ENCODE results near the gene HOGA1.
"Not testable (repeated sequence)": the region's sequence is repeated elsewhere in the genome, so short reads cannot be mapped to it uniquely, and the experiment has no call there.

Gene HOGA1

DNA sequence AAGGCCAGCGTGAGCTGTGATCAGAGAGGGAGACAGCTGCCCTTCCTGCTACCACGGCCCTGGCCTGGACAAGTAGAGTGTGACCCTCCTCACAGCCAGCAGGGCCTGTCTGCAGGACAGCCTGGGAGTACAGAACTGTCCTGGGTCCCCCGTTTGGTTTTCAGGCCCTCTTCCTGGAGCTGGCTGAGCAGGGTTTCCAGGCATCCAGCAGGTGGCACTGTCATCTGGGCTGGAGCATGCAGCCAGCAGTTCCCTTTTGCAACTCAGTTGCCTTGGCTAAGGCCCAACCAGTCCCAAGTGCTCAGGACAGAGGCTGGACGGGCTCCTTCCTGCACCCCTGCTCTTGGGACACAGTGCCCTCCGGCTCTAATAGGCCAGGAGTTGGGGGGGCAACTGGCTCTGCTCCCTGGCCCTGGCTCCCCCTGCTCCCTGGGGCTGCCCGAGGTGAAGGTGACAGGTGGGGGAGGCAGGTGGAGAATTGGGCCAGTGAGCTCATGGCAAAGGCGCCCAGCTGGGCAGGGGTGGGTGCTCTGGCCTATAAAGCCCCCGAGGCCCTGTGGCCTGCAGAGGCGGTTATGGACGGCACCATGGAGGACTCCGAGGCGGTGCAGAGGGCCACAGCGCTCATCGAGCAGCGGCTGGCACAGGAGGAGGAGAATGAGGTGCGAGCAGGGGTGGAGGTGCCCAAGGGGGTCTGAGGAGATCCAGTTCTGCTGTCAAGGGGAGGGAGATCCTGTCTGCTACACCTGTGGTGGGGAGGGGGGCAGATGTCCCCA lies 11.8 kb upstream of the HOGA1 start, which contains the start of gene ANKRD2:
Gene ANKRD2, plus strand, starts transcription at position 566 of the 776 bp plus-strand sequence. Its CDS starts 10 bp downstream, at position 576.
- no peak for DNase-seq (ENCODE audit: extremely low read depth, low read depth)
- TF ChIP-seq, protein P1, sequence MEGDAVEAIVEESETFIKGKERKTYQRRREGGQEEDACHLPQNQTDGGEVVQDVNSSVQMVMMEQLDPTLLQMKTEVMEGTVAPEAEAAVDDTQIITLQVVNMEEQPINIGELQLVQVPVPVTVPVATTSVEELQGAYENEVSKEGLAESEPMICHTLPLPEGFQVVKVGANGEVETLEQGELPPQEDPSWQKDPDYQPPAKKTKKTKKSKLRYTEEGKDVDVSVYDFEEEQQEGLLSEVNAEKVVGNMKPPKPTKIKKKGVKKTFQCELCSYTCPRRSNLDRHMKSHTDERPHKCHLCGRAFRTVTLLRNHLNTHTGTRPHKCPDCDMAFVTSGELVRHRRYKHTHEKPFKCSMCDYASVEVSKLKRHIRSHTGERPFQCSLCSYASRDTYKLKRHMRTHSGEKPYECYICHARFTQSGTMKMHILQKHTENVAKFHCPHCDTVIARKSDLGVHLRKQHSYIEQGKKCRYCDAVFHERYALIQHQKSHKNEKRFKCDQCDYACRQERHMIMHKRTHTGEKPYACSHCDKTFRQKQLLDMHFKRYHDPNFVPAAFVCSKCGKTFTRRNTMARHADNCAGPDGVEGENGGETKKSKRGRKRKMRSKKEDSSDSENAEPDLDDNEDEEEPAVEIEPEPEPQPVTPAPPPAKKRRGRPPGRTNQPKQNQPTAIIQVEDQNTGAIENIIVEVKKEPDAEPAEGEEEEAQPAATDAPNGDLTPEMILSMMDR (IDR thresholded peaks at IDR 0.05; ENCODE audit: low read depth, low read length), result peak; percentile 94

DNA sequence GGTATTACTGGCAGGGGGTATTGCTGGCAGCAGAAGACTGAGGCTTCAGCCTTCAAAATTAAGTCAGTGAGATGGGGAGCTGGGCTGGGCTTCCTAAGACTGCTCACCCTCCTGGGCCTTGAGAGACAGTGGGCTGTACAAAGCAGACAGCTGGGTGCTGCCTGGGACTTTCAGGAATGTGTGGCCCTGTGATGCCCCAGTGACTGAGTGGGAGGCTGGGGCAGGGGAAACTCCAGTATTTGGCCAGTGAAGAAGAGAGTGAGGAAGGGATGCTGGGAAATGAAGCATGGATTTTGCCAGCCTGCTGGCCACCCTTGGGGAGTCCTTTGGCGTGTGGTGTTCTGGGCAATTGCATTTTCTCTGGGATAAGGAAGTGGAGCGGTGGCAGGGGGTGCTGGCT lies 11.2 kb upstream of the HOGA1 start:
- TF ChIP-seq, protein P1 (IDR thresholded peaks at IDR 0.05; ENCODE audit: low read depth, low read length), result no peak
- no peak for DNase-seq (ENCODE audit: extremely low read depth, low read depth)

DNA sequence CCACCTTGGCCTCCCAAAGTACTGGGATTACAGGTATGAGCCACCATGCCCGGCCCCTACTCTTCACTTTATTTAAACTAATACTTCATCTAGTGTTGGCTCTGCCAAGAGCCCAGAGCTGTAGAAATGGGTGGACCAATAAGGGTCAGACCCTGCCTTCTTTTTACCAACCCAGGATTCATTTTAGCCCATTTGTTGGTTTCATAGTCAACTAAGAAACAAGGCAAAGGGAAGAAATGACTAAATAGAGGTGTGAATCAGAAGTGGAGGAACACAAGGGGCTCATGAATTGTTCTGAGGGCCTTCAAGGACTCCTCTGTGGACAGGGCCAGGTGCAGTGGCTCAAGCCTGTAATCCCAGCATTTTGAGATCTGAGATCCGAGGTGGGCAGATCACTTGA lies 10.5 kb upstream of the HOGA1 start:
- TF ChIP-seq, protein P1 (IDR thresholded peaks at IDR 0.05; ENCODE audit: low read depth, low read length), result no peak
- DNase-seq (ENCODE audit: extremely low read depth, low read depth), result no peak

DNA sequence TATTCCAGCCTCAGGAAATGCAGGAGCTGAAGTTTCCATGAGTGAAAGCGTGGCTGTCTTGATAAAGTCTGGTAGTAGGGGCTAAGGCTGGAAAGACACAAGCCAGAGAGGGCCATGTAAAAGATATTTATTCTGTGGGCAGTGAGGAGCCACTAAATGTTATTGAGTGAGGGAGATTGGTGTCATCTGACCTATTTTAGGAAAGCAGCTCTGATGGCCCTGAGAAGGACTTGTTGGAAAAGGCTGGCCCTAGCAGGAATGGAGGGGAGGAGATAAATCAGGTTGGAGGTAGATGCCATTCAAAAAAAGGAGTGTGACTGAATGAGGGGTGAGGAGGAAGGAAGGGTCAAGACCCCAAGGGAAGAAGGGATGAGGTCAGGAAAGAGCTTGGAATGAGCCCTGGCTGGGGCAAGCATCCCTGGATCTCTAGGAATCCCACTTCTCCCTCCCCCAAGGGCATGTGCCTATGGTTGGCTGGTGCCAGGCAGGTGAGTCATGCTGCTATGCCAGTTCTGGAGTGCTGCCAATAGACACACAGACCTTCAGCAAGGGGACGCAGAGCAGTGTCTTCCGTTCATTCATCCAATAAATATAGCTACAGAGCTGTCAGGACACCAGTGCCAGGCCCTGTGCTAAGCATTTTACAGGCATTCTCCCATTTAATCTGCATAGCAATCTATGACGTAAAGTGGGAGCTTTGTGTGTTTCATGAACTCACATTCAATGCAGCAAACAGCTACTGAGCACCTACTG lies 9.6 kb upstream of the HOGA1 start:
- no peak for DNase-seq (ENCODE audit: extremely low read depth, low read depth)
- TF ChIP-seq, protein P1 (IDR thresholded peaks at IDR 0.05; ENCODE audit: low read depth, low read length), result no peak

DNA sequence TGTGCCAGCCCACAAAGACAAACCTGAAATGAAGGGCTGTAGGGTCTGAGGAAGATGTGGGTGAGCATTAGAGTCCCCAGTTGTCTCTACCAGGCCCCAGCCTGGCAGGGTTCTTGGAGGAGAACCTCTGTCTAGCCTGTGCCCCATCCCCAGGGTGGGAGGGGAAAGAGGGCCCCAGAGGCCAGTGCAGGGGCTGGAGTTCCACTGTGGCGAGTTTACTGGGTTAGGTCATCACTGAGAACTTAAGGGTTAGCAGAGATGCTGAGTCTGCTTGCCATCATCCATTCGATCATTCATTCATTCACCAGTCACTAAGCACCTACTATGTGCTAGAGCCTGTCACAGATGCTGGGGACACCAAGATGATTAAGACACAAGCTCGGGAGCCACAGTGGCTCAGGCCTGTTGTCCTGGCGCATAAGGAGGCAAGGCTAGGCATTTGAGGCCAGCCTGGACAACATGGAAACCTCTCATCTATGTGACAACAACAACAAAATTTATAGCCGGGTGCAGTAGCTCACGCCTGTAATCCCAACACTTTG lies 9.0 kb upstream of the HOGA1 start:
- DNase-seq (ENCODE audit: extremely low read depth, low read depth), result no peak
- TF ChIP-seq, protein P1 (IDR thresholded peaks at IDR 0.05; ENCODE audit: low read depth, low read length), result no peak

DNA sequence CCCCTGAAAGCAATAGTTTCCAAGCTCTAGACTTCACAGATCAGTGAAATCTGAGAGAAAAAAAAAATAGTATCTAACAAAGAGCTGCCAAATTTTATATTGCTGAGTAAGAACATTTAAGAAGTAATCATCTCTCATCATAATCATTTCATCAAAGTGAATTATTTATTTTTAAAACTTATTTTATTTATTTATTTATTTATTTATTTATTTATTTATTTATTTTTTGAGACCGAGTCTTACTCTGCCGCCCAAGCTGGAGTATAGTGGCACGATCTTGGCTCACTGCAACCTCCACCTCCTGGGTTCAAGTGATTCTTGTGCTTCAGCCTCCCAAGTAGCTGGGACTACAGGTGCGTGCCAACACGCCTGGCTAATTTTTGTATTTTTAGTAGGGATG lies 7.7 kb upstream of the HOGA1 start:
- not testable (repeated sequence) for DNase-seq (ENCODE audit: extremely low read depth, low read depth)

DNA sequence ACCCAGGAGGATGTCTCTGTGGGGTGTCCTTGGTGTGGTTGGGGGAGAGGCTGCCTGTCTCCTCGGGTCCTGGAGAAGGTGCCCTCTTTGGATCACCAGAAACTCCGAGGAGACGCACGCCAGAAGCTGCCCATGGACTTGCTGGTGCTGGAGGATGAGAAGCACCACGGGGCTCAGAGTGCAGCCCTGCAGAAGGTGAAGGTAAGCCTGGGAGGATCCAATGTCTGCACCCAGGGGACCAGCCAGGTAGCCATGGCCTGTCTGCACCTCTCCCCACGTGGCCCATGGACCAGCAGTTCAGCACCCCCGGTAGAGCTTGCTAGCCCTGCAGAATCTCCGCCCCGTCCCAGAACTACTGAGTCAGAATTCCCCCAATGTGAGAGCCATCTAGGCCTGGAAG lies 6.5 kb upstream of the HOGA1 start:
- DNase-seq (ENCODE audit: extremely low read depth, low read depth), result no peak
- TF ChIP-seq, protein P1 (IDR thresholded peaks at IDR 0.05; ENCODE audit: low read depth, low read length), result no peak
